Transverse colon (tissue), 4 donors: ENCODE results near the gene PIGN. TPM values are rescaled to one million over a fixed set of nuclear protein-coding genes. Genes with fewer than 3 reads are reported as not detected.

Source experiments
- DNase-seq: peaks from one replicate; pipeline ENCODE4 v3.0.0-alpha.2; 2019
- H3K27ac ChIP-seq, 4 donors: fragments of 200-600 bp; sonication (generic); 2 replicates each; pipeline ENCODE4 v1.5.1; 2016 to 2018; ENCODE audit warnings: inconsistent platforms in 4 of 4
- H3K27me3 ChIP-seq: fragments of 200-600 bp; sonication (generic); 2 replicates; pipeline ENCODE4 v1.5.1; 2017; ENCODE audit warnings: inconsistent platforms
- H3K36me3 ChIP-seq, 4 donors: fragments of 200-600 bp; sonication (generic); 2 replicates each; pipeline ENCODE4 v1.5.1; 2017 to 2019; ENCODE audit warnings: inconsistent platforms in 4 of 4
- H3K4me1 ChIP-seq, 4 donors: fragments of 200-600 bp; sonication (generic); 2 replicates each; pipeline ENCODE4 v1.5.1; 2017 to 2020; ENCODE audit warnings: inconsistent platforms in 4 of 4
- H3K4me3 ChIP-seq, 4 donors: fragments of 200-600 bp; sonication (generic); 1 replicate in 1 of 4; 2 replicates in 3 of 4; pipeline versions ENCODE4 v1.5.1 to v1.6.1; 2017 to 2019; ENCODE audit warnings: inconsistent platforms in 4 of 4
- H3K9me3 ChIP-seq, 2 donors: fragments of 200-600 bp; sonication (generic); 2 replicates each; pipeline ENCODE4 v1.5.1; 2017 to 2019; ENCODE audit warnings: inconsistent platforms in 2 of 2
- CTCF ChIP-seq, 5 experiments: fragments of 200-600 bp in 3 of 5; fragments of 450-650 bp in 2 of 5; sonication (generic) in 3 of 5; IDR thresholded peaks; 1 replicate in 2 of 5; 2 replicates in 3 of 5; pipeline ENCODE4 v1.5.1; 2016 to 2017; ENCODE audit warnings: antibody characterized with exemption in 5 of 5, inconsistent platforms in 3 of 5, mild to moderate bottlenecking in 2 of 5, moderate library complexity in 1 of 5
- EP300 ChIP-seq: sonication (generic); formaldehyde crosslinking; IDR thresholded peaks from one replicate; pipeline ENCODE4 v1.6.1; 2017; ENCODE audit warnings: antibody characterized with exemption, low read depth
- POLR2A ChIP-seq: fragments of 450-650 bp; IDR thresholded peaks from one replicate; pipeline ENCODE4 v1.6.1; 2016; ENCODE audit warnings: antibody characterized with exemption, mild to moderate bottlenecking, moderate library complexity
- POLR2AphosphoS5 ChIP-seq, 3 donors: sonication (generic); formaldehyde crosslinking; IDR thresholded peaks; one replicate each; pipeline ENCODE4 v1.6.1; 2016; ENCODE audit warnings: antibody characterized with exemption in 3 of 3
- WGBS, 2 donors: methylation state at CpG; one replicate each; pipeline ENCODE4 v1.1.5; 2018; ENCODE audit warnings: low coverage in 1 of 2; 5-methylcytosine and 5-hydroxymethylcytosine counted together
- in situ Hi-C, 4 donors: fragments of 200-750 bp; cut with MboI; loops; one replicate each; pipeline versions ENCODE4 v1.15.0 to v1.15.1; 2017; ENCODE audit warnings: low sequenced_read_pairs in 3 of 4, low pct_ligation_motif_present in 1 of 4, low pct_unique_long_range_greater_than_20kb in 1 of 4
- intact Hi-C: fragments of 100-400 bp; cut with DNase I; formaldehyde crosslinking; loops from one replicate; pipeline ENCODE4 v1.15.1; 2023; ENCODE audit warnings: low total_unique reads
- total RNA-seq, 4 donors: library from RNA; depleted of rRNA; stranded (reverse); fragments of >200 nt; gene quantifications; one replicate each; pipeline ENCODE4 v1.1.0, GENCODE V29; 2016

PIGN gene
- total RNA-seq, 4 donors from 2014 or later = 15.3 to 105 (median 42.3) TPM

GRCh38 chr18:62081761-62082294, 105.0 kb downstream of the PIGN start:
- Histone ChIP-seq H3K9me3 (no peaks in the 10 kb centered on the region), H3K27ac (no peak overlapping the region), H3K27me3 (no peaks in the 10 kb centered on the region), H3K4me1 (peaks cover 0 to 2% (median 0%) of the 10 kb centered on the region in 4 donors), H3K36me3 (no peaks in the 10 kb centered on the region), H3K4me3 (no peak overlapping the region)
- no peak for DNase-seq
- intact Hi-C loops = no loop called here
- in situ Hi-C loops = no loop called here
- 91 to 100% methylated on average over 1 of the region's 1 CpG for WGBS, 2 donors
- TF ChIP-seq EP300 (no peak), POLR2AphosphoS5 (IDR thresholded peaks at IDR 0.05) (no peak), POLR2A (no peak), CTCF (IDR thresholded peaks at IDR 0.05) (no peak)

- WGBS, 2 donors = 94 to 100% methylated on average over 1 of the region's 1 CpG
- intact Hi-C loops = no loop called here
These were observed 105.6 kb downstream of the PIGN start for GRCh38 chr18:62081248-62081647.

GRCh38 chr18:62080172-62080900, 106.5 kb downstream of the PIGN start:
- 81 to 89% methylated on average over 4 to 5 of the region's 5 CpGs for WGBS, 2 donors
- peaks cover 0 to 2% (median 0%) of the 10 kb centered on the region in 4 donors for H3K4me1 ChIP-seq
- H3K27ac ChIP-seq = no peak overlapping the region
- H3K27me3 ChIP-seq = no peaks in the 10 kb centered on the region
- intact Hi-C loops (no loop called here), in situ Hi-C loops (no loop called here)
- TF ChIP-seq EP300 = no peak
- no peak for TF ChIP-seq POLR2AphosphoS5 (IDR thresholded peaks at IDR 0.05)
- no peak for TF ChIP-seq POLR2A
- TF ChIP-seq CTCF (IDR thresholded peaks at IDR 0.05) = no peak
- no peak for DNase-seq
- H3K4me3 ChIP-seq = no peak overlapping the region
- no peaks in the 10 kb centered on the region for H3K36me3 ChIP-seq
- no peaks in the 10 kb centered on the region for H3K9me3 ChIP-seq

More at GRCh38 chr18:62081248-62081647, 105.6 kb downstream of the PIGN start:
- H3K27ac ChIP-seq = no peak overlapping the region
- no peaks in the 10 kb centered on the region for H3K27me3 ChIP-seq
- H3K4me1 ChIP-seq = peaks cover 0 to 2% (median 0%) of the 10 kb centered on the region in 4 donors
- H3K36me3 ChIP-seq = no peaks in the 10 kb centered on the region
- no peaks in the 10 kb centered on the region for H3K9me3 ChIP-seq
- in situ Hi-C loops = no loop called here
- H3K4me3 ChIP-seq = no peak overlapping the region
- TF ChIP-seq EP300 (no peak), POLR2A (no peak), CTCF (IDR thresholded peaks at IDR 0.05) (no peak), POLR2AphosphoS5 (IDR thresholded peaks at IDR 0.05) (no peak)
- DNase-seq = no peak

- in situ Hi-C loops = no loop called here
- intact Hi-C loops = no loop called here
- whole genome bisulfite sequencing, 2 donors = 93 to 100% methylated on average over 1 to 2 of the region's 2 CpGs
- Histone ChIP-seq H3K36me3 (no peaks in the 10 kb centered on the region), H3K4me3 (no peak overlapping the region), H3K27ac (peak overlapping the region in 1 of 4 donors; percentile 14), H3K9me3 (no peaks in the 10 kb centered on the region), H3K27me3 (no peaks in the 10 kb centered on the region), H3K4me1 (peaks cover 0 to 16% (median 0%) of the 10 kb centered on the region in 4 donors)
- TF ChIP-seq POLR2A (no peak), CTCF (IDR thresholded peaks at IDR 0.05) (no peak), EP300 (no peak), POLR2AphosphoS5 (IDR thresholded peaks at IDR 0.05) (no peak)
- DNase-seq = no peak
These were observed 113.2 kb downstream of the PIGN start for GRCh38 chr18:62073461-62074281.
